ENCODE measurements around the gene MGLL.

DNA sequence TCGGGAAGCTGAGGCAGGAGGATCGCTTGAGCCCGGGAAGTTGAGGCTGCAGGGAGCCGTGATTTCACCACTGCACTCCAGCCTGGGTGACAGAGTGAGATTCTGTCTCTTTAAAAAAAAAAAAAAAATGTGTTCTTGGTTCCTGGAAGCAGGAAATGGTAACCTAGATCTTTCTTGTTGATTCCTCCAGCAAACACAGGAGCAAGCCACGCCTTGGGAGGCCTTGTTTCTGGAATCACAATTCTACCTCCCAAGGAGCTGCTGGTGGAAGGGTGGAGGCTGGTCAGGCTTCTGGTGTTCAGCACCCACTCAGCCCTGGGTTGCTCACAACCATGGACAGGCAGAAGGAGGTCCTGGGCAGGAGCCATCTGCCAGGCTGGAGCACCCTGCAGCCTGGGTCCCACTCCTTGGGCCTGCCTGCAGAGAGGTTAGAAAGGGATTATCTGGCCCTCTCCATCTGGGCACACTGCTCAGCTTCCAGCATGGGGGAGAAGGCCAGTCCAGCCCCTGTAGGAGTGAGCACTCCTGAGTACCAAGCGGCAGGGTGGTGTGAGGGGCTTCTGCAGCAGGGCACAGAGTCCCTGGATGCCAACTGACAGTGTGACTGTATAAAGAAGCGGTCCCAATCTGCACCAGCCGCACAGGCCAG is 84.0 kb downstream of the MGLL start:
- TF ChIP-seq, protein P1, sequence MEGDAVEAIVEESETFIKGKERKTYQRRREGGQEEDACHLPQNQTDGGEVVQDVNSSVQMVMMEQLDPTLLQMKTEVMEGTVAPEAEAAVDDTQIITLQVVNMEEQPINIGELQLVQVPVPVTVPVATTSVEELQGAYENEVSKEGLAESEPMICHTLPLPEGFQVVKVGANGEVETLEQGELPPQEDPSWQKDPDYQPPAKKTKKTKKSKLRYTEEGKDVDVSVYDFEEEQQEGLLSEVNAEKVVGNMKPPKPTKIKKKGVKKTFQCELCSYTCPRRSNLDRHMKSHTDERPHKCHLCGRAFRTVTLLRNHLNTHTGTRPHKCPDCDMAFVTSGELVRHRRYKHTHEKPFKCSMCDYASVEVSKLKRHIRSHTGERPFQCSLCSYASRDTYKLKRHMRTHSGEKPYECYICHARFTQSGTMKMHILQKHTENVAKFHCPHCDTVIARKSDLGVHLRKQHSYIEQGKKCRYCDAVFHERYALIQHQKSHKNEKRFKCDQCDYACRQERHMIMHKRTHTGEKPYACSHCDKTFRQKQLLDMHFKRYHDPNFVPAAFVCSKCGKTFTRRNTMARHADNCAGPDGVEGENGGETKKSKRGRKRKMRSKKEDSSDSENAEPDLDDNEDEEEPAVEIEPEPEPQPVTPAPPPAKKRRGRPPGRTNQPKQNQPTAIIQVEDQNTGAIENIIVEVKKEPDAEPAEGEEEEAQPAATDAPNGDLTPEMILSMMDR (IDR thresholded peaks at IDR 0.05) = no peak
- TF ChIP-seq POLR2AphosphoS5 (IDR thresholded peaks at IDR 0.05) = no peak

Data from breast epithelium (tissue), 3 donors.